Epidermal melanocyte (primary cell): Measurements from ENCODE around the gene ANTKMT.
A peak's percentile ranks its signal among the peaks of the same experiment; 100 is the strongest.

Experiments used
- DNase-seq: peaks from one replicate; pipeline ENCODE4 v3.0.0; 2011; ENCODE audit warnings: low spot score; ENCODE audit not compliant: insufficient read length

Gene ANTKMT

DNA sequence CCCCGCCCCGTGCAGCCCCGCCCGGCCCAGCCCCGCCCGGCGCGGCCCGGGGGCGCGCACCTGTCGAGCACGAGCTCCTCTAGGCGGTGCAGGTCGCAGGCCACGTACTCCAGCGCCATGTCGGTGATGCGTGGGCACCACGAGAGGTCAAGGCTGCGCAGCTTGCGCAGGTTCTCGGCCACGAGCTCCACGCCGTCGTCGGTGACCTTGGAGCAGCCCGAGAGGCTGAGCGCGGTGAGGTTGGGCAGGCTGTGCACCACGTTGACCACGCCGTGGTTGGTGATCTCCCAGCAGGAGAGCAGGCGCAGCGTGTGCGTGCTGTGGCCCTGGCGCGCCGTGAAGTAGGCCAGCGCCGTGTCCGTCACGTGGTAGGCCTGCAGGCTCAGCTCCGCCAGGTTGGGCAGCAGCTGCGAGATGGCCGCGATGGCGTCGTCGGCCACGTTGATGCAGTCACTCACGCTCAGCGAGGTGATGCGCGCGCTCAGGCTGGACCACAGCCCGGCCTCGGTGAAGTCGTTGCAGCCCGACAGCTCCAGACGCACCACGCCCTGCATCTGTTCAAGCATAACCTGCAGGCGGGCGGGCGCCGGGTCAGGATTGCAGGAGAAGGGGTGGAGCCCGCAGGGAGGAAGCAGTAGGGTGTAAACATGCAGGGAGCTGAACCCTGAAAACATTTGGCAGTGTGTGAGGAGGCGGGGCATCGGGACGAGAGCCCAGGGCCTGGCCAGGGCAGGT is 25.4 kb upstream of the ANTKMT start:
- DNase-seq, result no peak

- no peak for DNase-seq
Observed at GRCh38 chr16:698911-699671, 21.9 kb upstream of the ANTKMT start.

GRCh38 chr16:700684-701584 is 20.0 kb upstream of the ANTKMT start:
- no peak for DNase-seq

DNA sequence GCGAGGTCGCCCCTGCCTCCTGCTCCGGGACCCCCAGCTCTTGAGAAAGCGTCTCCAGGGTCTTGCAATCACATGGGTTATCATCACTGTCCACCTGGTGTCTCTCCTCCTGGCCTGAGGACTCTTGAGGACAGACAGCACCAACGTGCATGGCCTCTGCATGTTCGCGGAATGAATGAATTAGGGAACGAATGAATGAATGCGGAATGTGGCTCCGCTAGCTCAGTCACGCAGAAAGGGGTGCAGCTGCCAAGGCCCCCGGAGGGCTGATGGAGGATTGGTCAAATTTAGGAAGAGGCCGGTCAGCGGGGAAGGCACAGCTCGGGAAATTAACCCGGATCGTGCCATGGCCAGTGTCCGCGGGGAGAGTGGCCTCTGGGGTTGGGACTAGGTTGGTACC is 18.6 kb upstream of the ANTKMT start:
- no peak for DNase-seq

GRCh38 chr16:703406-703805 is 17.5 kb upstream of the ANTKMT start:
- DNase-seq, result no peak

DNA sequence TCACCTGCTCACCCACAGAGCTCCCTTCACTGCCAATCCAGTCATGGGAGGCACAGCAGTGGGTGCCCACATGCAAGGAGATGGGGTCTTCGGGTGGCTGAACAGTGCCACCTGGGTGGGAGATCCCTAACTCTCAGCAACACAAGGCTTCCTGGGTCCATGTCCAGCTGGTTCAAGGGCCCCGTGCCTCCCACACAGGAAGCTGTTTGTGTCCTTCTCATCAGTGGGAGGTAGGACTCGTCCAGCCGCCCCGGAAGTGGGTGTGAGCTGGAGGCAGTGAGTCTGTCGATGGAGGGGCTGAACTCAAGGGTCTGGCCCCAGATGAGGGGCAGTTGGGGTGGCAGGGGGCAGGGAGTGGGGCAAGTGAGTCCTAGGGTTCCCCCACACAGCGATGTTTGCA is 16.9 kb upstream of the ANTKMT start:
- no peak for DNase-seq

DNA sequence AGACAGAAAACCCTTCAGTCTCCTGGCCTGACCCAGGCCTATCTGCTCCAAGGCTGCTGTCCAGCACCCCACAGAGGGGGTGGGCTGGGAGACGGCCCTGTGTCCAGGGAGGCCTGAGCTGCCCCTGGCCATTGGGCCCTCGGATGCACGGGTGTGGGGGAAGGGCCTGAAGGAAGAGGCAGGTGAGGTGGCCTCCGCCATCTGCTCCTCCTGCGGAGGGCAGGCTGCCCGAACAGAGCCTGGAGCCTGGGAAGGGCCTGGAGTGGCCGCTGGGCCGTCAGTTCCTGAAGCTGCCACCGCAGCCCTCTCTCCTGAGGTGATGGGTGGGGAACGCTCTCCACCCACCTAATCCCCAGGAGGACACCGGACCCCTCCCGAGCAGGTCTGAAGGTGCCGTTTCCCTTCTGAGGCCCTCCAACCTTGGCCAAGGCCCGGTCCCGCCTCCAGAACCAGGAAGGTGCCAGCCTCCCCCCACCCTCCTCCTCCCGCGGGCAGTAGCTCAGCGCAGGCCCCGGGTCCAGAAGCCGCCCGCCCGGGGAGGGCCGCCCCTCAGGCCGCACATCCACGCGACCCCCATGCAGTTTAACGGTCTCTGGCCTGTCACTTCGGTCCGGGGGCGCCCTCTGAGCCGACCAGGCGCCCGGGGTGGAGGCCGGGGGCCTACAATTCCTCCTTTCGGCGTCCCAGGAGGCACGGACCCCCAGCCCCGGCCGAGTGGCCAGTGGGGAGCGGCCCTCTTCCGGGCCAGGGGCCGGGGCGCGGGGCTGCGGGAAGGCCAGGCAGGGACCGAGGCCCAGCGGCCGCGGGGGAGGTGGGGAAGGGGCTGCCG is 16.2 kb upstream of the ANTKMT start:
- no peak for DNase-seq

GRCh38 chr16:705431-706188 is 15.3 kb upstream of the ANTKMT start, which contains the start of gene FBXL16:
Gene FBXL16, minus strand, starts transcription at chr16:705801. Its CDS starts 8,396 bp downstream, at chr16:697405.
- DNase-seq, result no peak

DNA sequence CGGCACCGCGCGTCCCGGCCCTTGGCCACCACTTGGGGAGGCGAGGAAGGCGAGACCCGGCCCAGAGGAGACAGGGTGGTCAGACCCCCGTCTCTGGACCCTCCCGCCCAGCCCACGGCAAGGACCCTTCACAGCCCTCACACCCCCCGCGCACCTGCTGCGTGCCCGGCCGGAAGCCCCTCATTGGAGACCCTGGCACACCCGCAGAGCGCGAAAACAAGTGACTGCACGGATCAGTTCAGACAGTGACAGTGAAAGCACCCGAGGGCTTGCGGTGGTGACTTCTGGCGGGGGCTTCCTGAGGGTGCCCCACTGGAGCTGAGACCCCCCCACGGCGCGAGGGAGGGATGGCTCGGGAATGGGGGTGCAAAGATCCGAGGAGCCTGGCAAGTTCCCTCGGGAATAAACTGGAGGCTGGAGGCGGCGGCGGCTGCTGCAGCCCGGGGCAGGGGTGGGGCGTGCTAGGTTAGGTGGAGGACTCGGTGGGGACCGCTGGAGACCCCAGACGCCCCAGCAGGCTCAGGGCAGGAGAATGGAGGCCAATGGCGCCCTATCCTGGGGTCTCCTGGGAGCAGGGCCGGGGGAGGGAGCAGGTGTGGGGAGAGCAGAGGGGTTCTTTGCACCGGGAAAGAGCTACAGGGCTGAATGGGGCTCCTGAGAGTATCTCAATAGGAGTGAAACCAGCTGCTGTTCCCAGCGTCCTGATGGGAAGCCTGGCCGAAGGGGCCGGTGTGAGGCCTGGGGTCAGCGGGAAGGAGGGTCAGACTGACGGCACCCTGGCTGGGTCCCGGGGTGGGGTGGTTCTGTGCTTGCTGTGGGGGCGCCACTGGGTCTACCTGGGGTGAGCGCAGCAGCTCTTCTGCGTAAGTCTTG is 14.5 kb upstream of the ANTKMT start:
- DNase-seq, result no peak

DNA sequence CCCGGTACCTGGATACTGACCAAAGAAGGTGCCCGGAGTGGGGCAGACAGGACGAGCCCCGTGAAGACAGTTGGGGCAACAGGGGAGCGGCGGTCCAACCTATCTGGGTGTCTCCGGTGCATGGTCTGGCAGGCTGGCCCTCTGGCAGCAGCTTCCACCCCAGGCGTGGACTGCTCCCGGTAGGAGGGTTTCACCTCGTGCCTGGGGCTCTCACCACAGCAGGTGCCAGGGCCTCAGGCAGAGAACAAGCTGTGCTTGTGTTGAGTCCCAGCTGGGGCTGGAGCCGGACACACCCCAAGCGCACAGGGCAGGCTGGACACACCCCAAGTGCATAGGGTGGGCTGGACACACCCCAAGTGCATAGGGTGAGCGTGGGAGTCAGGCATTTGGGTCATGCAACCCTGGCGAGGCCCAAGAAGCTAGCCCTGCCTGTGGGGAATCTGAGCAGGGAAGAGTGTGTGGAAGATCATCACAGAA is 13.8 kb upstream of the ANTKMT start:
- no peak for DNase-seq

DNA sequence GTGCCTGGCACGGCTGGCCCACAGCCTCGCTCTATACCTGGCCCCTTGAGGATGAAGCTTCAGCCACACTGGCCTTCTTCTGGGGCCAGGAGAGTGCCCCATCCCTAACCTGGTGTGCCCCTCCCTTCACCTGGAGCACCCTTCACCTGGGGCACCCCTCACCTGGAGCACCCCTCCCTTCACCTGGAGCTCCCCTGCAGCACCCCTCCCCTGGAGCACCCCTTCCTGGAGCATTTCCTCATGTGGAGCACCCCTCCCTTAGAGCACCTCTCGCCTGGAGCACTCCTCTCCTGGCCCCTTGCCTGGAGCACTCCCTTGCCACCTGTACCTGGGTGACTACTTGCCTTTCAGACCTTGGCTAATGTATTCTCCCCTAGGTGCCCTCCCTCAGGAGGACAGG is 12.9 kb upstream of the ANTKMT start:
- no peak for DNase-seq

DNA sequence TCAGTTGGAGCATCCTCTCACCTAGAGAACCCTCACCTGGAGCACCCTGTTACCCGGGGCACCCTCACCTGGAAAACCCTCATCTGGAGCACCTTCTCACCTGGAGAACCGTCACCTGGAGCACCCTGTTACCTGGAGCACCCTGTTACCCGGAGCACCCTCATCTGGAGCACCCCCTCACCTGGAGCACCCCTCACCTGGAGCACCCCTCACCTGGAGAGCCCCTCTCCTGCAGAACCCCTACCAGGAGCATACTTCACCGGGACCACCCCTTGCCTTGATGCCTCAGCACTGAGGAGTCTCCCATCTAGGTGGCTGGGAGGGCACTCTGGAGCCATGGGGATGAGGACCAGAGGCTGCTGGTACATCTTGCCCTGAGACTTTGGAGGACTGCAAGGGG is 12.0 kb upstream of the ANTKMT start:
- no peak for DNase-seq

GRCh38 chr16:709566-710499 is 11.1 kb upstream of the ANTKMT start:
- no peak for DNase-seq

DNA sequence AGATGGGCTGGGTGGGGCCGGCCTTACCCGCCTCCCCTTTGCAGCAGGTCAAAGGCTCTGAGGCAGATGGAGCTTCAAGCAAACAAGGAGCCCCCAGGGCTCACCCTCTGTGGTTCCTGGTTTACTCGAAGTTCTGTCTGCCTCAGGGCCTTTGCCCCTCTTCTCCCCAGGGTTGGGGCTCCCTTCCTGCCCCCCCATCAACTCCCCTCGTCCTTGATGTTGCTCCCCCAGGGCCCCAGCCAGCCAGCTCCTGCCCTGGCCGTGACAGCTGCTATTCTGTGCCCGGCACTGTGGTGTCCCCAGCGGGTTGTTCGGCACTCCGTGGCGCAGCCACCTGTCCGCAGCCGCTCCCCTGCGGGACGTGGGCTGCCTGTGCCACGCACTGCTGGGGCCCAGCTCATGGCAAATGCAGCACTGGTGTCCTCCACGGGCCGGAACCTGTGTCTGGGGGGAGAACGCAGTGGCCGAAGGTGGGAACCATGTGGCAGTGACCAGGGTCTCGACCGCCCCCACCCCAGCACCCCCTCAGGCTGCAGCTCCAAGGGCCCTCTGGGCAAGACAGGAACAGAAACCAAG is 10.4 kb upstream of the ANTKMT start:
- no peak for DNase-seq

DNA sequence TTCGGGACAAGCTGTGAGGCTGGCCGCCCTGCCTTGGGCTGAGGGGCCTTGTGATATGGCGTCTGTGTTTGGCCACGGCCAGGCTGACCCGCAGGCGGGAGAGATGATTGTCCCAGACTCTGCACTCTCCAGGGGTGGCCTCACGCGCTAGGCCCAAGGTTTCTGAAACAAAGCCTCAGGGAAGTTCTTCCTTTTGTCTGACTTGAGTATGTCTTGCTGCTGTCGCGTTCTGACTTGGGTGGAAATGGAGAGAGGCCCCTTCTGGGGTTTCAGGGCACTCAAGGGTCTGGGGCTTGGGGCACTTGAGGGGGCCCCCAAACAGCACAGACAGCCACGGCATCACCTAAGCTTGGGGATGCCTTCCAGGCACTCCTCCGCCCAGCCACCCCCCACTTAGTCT is 9.9 kb upstream of the ANTKMT start:
- DNase-seq, result no peak

GRCh38 chr16:711548-712320 is 9.2 kb upstream of the ANTKMT start:
- peak; percentile 95 for DNase-seq

DNA sequence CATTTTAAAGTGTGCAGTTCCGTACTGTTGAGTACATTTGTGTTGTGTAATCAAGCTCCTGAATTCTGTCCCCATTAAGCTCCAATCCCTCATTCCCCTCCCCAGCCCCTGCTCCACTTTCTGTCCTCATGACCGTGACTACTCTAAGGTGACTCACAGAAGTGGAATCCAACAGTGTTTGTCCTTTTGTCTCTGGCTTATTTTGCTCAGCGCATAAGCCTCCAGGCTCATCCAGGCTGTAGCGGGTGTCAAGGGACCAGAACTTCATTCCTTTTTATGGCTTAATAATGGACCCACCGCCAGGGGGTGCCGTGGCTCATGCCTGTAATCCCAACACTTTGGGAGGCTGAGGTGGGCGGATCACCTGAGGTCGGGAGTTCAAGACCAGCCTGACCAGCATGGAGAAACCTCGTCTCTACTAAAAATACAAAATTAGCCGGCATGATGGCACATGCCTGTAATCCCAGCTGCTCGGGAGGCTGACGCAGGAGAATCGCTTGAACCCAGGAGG is 8.2 kb upstream of the ANTKMT start:
- DNase-seq, result peak; percentile 63
